GM12891 (cell line): ENCODE data around the gene AJAP1.
A peak's percentile ranks its signal among the peaks of the same experiment; 100 is the strongest.
"Not testable (repeated sequence)": the region's sequence is repeated elsewhere in the genome, so short reads cannot be mapped to it uniquely, and the experiment has no call there.

Experiments
- DNase-seq: peaks from one replicate; pipeline ENCODE4 v3.0.0; 2011; ENCODE audit warnings: low spot score; ENCODE audit not compliant: insufficient read length
- FAIRE-seq: peaks from 2 replicates; lab custom pipeline; 2011; peaks lifted over from hg19 to GRCh38; lab: Jason Lieb, UNC
- PAX5 ChIP-seq: IDR thresholded peaks from 2 replicates; pipeline ENCODE4 v1.6.1; 2011; ENCODE audit warnings: low read length, moderate library complexity, mild to moderate bottlenecking; ENCODE audit not compliant: insufficient read depth, severe bottlenecking
- POLR2A ChIP-seq: IDR thresholded peaks from 2 replicates; pipeline ENCODE4 v1.6.1; 2011; ENCODE audit warnings: low read depth, low read length, control low read depth
- POLR2AphosphoS5 ChIP-seq: IDR thresholded peaks from 2 replicates; pipeline ENCODE4 v1.6.1; 2011; ENCODE audit warnings: low read depth, low read length, control low read depth
- POU2F2 ChIP-seq: IDR thresholded peaks from 2 replicates; pipeline ENCODE4 v1.6.1; 2011; ENCODE audit warnings: low read depth, mild to moderate bottlenecking, control low read depth, low read length, moderate library complexity
- SPI1 ChIP-seq: IDR thresholded peaks from 2 replicates; pipeline ENCODE4 v1.6.1; 2011; ENCODE audit warnings: low read depth, low read length, control low read depth
- TAF1 ChIP-seq: IDR thresholded peaks from 2 replicates; pipeline ENCODE4 v1.6.1; 2011; ENCODE audit warnings: low read depth, low read length, control low read depth

AJAP1 gene

GRCh38 chr1:4617506-4617905 lies 36.9 kb upstream of the AJAP1 start:
- DNase-seq (no peak), FAIRE-seq (no peak)
- TF ChIP-seq TAF1 (no peak), POLR2AphosphoS5 (no peak), POU2F2 (no peak), PAX5 (no peak), SPI1 (no peak), POLR2A (no peak)

DNA sequence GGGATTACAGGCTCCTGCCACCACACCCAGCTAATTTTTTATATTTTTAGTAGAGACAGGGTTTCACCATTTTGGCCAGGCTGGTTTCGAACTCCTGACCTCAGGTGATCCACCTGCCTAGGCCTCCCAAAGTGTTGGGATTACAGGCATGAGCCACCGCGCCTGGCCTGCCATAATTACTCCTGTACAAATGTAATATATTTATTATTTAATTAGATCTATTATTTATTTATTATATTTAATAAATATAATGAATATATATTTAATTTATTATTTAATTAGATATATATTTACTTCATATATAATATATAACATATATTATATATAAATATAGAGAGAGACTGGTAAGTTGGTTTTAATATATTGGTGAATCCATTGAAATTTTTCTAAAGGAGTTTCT lies 35.6 kb upstream of the AJAP1 start:
- not testable (repeated sequence) for FAIRE-seq, DNase-seq

GRCh38 chr1:4621646-4622045 lies 32.8 kb upstream of the AJAP1 start:
- DNase-seq (no peak), FAIRE-seq (no peak)
- TF ChIP-seq SPI1, result peak; percentile 37
- no peak for TF ChIP-seq PAX5

DNA sequence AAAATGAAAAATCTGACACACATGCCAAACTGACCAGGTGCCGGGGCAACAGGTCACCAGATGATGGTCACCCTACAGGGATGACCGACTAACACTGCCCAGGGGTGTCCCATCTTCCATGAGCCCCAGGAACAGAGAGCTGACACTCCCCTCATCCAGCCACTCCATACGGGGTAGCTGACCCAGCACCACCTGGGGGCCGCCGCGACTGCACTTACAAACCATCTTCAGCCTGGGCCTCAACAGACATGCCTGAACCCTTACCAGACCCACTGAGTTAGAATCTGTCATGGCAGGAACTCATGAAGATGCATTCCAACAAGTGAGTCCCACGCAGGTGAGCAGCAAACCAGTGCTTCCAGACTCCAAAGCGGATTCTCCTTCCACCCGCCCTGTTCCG lies 31.6 kb upstream of the AJAP1 start:
- DNase-seq, result no peak
- TF ChIP-seq PAX5 (no peak), POU2F2 (no peak), TAF1 (no peak), POLR2A (no peak), POLR2AphosphoS5 (no peak)
- FAIRE-seq, result no peak

GRCh38 chr1:4624141-4624715 lies 30.2 kb upstream of the AJAP1 start:
- TF ChIP-seq POLR2A, result no peak
- DNase-seq (no peak), FAIRE-seq (no peak)

GRCh38 chr1:4624801-4625200 lies 29.6 kb upstream of the AJAP1 start:
- no peak for DNase-seq
- no peak for FAIRE-seq
- TF ChIP-seq SPI1 (no peak), PAX5 (no peak), TAF1 (no peak)

GRCh38 chr1:4626061-4626460 lies 28.3 kb upstream of the AJAP1 start:
- FAIRE-seq, result no peak
- no peak for DNase-seq
- TF ChIP-seq SPI1 (no peak), TAF1 (no peak), POU2F2 (no peak), POLR2AphosphoS5 (no peak), POLR2A (no peak), PAX5 (no peak)

DNA sequence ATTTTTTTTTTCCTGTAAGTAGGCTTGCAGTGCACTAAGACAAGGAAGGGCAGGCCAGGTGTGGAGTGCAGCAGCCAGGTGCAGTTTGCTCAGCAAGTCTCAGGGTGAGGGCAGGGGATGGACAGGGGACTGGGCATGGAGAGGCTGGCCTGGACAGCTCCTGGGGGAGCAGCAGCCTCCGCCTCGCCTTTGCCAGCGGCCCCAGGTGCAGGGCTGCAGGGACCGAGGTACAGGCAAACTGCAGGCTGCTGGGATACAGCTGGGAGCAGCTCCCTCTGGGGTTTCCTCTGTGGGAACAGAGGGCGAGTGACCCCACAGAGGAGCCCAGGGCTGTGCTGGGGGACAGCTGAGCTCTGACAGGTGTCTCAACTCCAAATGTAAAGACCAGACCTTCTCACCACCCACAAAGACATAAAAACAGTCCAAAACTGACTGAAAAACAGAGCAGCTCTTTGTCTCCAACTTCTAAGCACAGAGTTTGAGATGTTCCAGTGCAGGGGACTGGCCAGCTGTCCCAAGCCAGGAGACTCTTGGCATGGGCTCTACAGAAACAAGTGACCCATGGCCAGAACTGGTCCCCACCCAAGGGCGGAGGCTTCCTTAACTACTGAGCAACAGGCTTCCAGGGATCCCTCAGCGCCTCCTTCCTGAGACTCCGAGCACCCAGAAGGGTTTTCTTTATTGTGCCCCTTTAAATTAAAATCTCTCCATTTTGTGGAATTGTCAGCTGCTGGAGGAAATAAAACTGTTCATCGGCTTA lies 27.7 kb upstream of the AJAP1 start:
- FAIRE-seq, result no peak
- TF ChIP-seq SPI1 (no peak), TAF1 (no peak)
- DNase-seq, result no peak

DNA sequence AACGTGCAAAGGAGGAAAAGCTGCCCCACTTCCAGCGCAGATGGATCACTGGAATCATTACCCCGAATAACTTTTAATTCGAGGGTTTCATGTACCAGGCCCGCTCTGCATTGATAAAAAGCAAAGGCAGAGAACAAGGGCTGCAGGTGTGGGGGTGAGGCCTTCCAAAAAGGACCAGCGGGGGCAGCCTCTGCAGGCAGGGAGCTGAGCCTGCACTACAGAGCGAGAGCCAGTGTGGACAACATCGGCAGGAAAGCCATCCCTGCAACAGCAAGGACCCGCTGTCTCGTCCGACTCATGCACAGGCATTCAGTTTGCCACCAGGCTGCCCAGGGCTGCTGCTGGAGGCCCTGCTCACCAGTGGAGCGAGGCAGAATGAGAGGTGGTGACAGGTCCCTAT lies 27.1 kb upstream of the AJAP1 start:
- FAIRE-seq, result no peak
- no peak for DNase-seq
- no peak for TF ChIP-seq POLR2A
- TF ChIP-seq POU2F2, result no peak
- TF ChIP-seq SPI1, result no peak
- no peak for TF ChIP-seq PAX5
- TF ChIP-seq POLR2AphosphoS5, result no peak
- no peak for TF ChIP-seq TAF1

GRCh38 chr1:4628992-4629391 lies 25.4 kb upstream of the AJAP1 start:
- no peak for TF ChIP-seq POLR2AphosphoS5
- TF ChIP-seq TAF1, result no peak

DNA sequence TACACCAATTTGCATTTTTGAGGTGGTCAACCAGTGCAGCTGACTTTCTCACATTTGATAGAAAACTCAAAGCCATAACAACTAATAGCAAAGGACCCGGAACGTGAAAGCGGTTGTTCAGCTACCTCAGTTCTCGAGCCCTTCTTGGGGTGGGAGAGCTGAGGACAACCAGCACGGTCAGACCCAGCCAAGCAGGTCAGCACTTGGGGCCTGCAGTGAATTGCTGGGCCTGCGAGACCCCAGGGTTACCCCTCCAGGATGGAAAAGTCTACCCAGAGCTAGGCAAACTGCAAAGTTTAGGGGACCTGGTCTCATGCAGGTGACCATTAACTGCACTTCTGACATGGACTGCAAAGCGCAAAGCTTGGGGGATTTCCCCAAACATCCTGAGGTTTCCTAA lies 23.8 kb upstream of the AJAP1 start:
- TF ChIP-seq POLR2AphosphoS5, result no peak
- TF ChIP-seq PAX5, result no peak
- TF ChIP-seq POLR2A, result no peak
- no peak for TF ChIP-seq POU2F2
- TF ChIP-seq SPI1, result no peak
- no peak for TF ChIP-seq TAF1

More at GRCh38 chr1:4628992-4629391, 25.4 kb upstream of the AJAP1 start:
- no peak for DNase-seq
- FAIRE-seq, result no peak

DNA sequence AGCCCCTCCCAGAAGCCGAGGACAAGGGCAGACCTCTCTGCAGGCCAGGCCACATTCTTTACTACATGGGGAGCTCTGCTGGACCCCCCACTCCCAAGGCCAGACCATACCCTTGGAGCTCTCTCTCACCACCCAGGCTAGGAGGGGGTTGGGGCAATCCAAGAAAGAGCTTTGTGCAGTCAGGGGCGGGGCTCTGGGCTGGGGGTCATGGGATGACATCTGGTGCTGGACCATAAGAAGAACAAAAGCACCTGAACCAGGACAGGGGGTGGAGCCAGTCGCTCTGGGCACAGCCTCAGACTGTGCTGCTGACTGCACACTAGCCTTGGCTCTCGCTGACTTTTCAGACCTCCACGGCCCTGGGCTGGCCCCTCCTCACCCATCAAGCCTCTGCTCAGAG lies 23.1 kb upstream of the AJAP1 start:
- TF ChIP-seq TAF1 (no peak), POLR2AphosphoS5 (no peak), POU2F2 (no peak), POLR2A (no peak), SPI1 (no peak), PAX5 (no peak)
- FAIRE-seq (no peak), DNase-seq (no peak)

More for the DNA sequence above, 23.8 kb upstream of the AJAP1 start:
- DNase-seq (no peak), FAIRE-seq (no peak)
